HEK293 (cell line): ENCODE data around the gene FAM199X.

Source experiments
- EGR2 ChIP-seq: fragments of 450-650 bp; formaldehyde crosslinking; IDR thresholded peaks from 2 replicates; pipeline ENCODE4 v1.5.1; 2016; ENCODE audit warnings: low read depth, missing biosample characterization, missing genetic modification characterization
- GLI2 ChIP-seq: fragments of 450-650 bp; formaldehyde crosslinking; IDR thresholded peaks from 2 replicates; pipeline ENCODE4; 2017; ENCODE audit warnings: missing biosample characterization, missing genetic modification characterization, low read depth, borderline replicate concordance
- GLIS1 ChIP-seq: fragments of 450-650 bp; formaldehyde crosslinking; IDR thresholded peaks from 2 replicates; pipeline ENCODE4 v1.5.1; 2016; ENCODE audit warnings: missing biosample characterization, missing genetic modification characterization
- INSM2 ChIP-seq: fragments of 450-650 bp; formaldehyde crosslinking; IDR thresholded peaks from 2 replicates; pipeline ENCODE4 v1.5.1; 2016; ENCODE audit warnings: missing biosample characterization, missing genetic modification characterization
- KLF1 ChIP-seq: fragments of 450-650 bp; formaldehyde crosslinking; IDR thresholded peaks from 2 replicates; pipeline ENCODE4 v1.5.1; 2016; ENCODE audit warnings: missing biosample characterization, missing genetic modification characterization
- MYNN ChIP-seq: fragments of 450-650 bp; formaldehyde crosslinking; IDR thresholded peaks from 2 replicates; pipeline ENCODE4 v1.5.1; 2016; ENCODE audit warnings: missing biosample characterization, missing genetic modification characterization, borderline replicate concordance
- PRDM1 ChIP-seq: fragments of 450-650 bp; formaldehyde crosslinking; IDR thresholded peaks from 2 replicates; pipeline ENCODE4; 2016; ENCODE audit warnings: missing biosample characterization, missing genetic modification characterization
- REPIN1 ChIP-seq: fragments of 450-650 bp; formaldehyde crosslinking; IDR thresholded peaks from 2 replicates; pipeline ENCODE4 v1.5.1; 2017; ENCODE audit warnings: missing biosample characterization, missing genetic modification characterization, low read depth
- YY1 ChIP-seq: fragments of 450-650 bp; formaldehyde crosslinking; IDR thresholded peaks from 2 replicates; pipeline ENCODE4 v1.5.1; 2018; ENCODE audit warnings: missing biosample characterization, missing genetic modification characterization
- ZBTB20 ChIP-seq: fragments of 450-650 bp; formaldehyde crosslinking; IDR thresholded peaks from 2 replicates; pipeline ENCODE4 v1.5.1; 2016; ENCODE audit warnings: missing biosample characterization, missing genetic modification characterization
- ZBTB7A ChIP-seq: fragments of 450-650 bp; formaldehyde crosslinking; IDR thresholded peaks from 2 replicates; pipeline ENCODE4 v1.5.1; 2016; ENCODE audit warnings: low read depth, missing biosample characterization, missing genetic modification characterization
- ZBTB8A ChIP-seq: fragments of 450-650 bp; formaldehyde crosslinking; IDR thresholded peaks from 2 replicates; pipeline ENCODE4 v1.5.1; 2016; ENCODE audit warnings: missing biosample characterization, missing genetic modification characterization
- ZFP3 ChIP-seq: fragments of 450-650 bp; formaldehyde crosslinking; IDR thresholded peaks from 2 replicates; pipeline ENCODE4 v1.5.1; 2016; ENCODE audit warnings: low read depth, missing biosample characterization, missing genetic modification characterization
- ZNF223 ChIP-seq: fragments of 450-650 bp; formaldehyde crosslinking; IDR thresholded peaks from 2 replicates; pipeline ENCODE4 v1.5.1; 2016; ENCODE audit warnings: missing biosample characterization, missing genetic modification characterization
- ZNF324 ChIP-seq: fragments of 450-650 bp; formaldehyde crosslinking; IDR thresholded peaks from 2 replicates; pipeline ENCODE4 v1.5.1; 2016; ENCODE audit warnings: missing biosample characterization, missing genetic modification characterization
- ZNF404 ChIP-seq: fragments of 450-650 bp; formaldehyde crosslinking; IDR thresholded peaks from 2 replicates; pipeline ENCODE4 v1.5.1; 2017; ENCODE audit warnings: missing biosample characterization, missing genetic modification characterization
- ZNF510 ChIP-seq: fragments of 450-650 bp; formaldehyde crosslinking; IDR thresholded peaks from 2 replicates; pipeline ENCODE4 v1.5.1; 2018; ENCODE audit warnings: mild to moderate bottlenecking, missing genetic modification characterization, missing biosample characterization; ENCODE audit not compliant: insufficient replicate concordance
- ZNF513 ChIP-seq: fragments of 450-650 bp; IDR thresholded peaks from 2 replicates; pipeline ENCODE4 v1.5.1; 2018; ENCODE audit warnings: missing biosample characterization, missing genetic modification characterization
- ZNF514 ChIP-seq: fragments of 450-650 bp; formaldehyde crosslinking; IDR thresholded peaks from 2 replicates; pipeline ENCODE4 v1.5.1; 2016; ENCODE audit warnings: missing biosample characterization, missing genetic modification characterization
- ZNF521 ChIP-seq: fragments of 450-650 bp; formaldehyde crosslinking; IDR thresholded peaks from 2 replicates; pipeline ENCODE4 v1.5.1; 2017; ENCODE audit warnings: missing biosample characterization, mild to moderate bottlenecking, missing genetic modification characterization
- ZNF544 ChIP-seq: fragments of 450-650 bp; formaldehyde crosslinking; IDR thresholded peaks from 2 replicates; pipeline ENCODE4 v1.5.0; 2017; ENCODE audit warnings: missing biosample characterization, missing genetic modification characterization
- ZNF558 ChIP-seq: fragments of 450-650 bp; formaldehyde crosslinking; IDR thresholded peaks from 2 replicates; pipeline ENCODE4 v1.5.1; 2016; ENCODE audit warnings: missing biosample characterization, missing genetic modification characterization
- ZNF600 ChIP-seq: fragments of 450-650 bp; formaldehyde crosslinking; IDR thresholded peaks from 2 replicates; pipeline ENCODE4 v1.5.1; 2016; ENCODE audit warnings: missing biosample characterization, missing genetic modification characterization
- ZNF624 ChIP-seq: fragments of 450-650 bp; formaldehyde crosslinking; IDR thresholded peaks from 2 replicates; pipeline ENCODE4 v1.5.1; 2017; ENCODE audit warnings: missing biosample characterization, missing genetic modification characterization
- ZNF658 ChIP-seq: fragments of 450-650 bp; formaldehyde crosslinking; IDR thresholded peaks from 2 replicates; pipeline ENCODE4; 2016; ENCODE audit warnings: missing biosample characterization, missing genetic modification characterization
- ZNF837 ChIP-seq: fragments of 450-650 bp; formaldehyde crosslinking; IDR thresholded peaks from 2 replicates; pipeline ENCODE4 v1.5.1; 2016; ENCODE audit warnings: missing biosample characterization, missing genetic modification characterization
- TF ChIP-seq, protein P1 (sequence below): fragments of 450-650 bp; formaldehyde crosslinking; IDR thresholded peaks from 2 replicates; pipeline ENCODE4 v1.5.1; 2016; ENCODE audit warnings: missing biosample characterization, missing genetic modification characterization
- TF ChIP-seq, protein P2 (sequence below): fragments of 450-650 bp; formaldehyde crosslinking; IDR thresholded peaks from 2 replicates; pipeline ENCODE4 v1.5.1; 2016; ENCODE audit warnings: missing biosample characterization, missing genetic modification characterization
- TF ChIP-seq, protein P3 (sequence below): fragments of 450-650 bp; formaldehyde crosslinking; IDR thresholded peaks from 2 replicates; pipeline ENCODE4 v1.5.1; 2016; ENCODE audit warnings: missing biosample characterization, missing genetic modification characterization, borderline replicate concordance

FAM199X gene

DNA sequence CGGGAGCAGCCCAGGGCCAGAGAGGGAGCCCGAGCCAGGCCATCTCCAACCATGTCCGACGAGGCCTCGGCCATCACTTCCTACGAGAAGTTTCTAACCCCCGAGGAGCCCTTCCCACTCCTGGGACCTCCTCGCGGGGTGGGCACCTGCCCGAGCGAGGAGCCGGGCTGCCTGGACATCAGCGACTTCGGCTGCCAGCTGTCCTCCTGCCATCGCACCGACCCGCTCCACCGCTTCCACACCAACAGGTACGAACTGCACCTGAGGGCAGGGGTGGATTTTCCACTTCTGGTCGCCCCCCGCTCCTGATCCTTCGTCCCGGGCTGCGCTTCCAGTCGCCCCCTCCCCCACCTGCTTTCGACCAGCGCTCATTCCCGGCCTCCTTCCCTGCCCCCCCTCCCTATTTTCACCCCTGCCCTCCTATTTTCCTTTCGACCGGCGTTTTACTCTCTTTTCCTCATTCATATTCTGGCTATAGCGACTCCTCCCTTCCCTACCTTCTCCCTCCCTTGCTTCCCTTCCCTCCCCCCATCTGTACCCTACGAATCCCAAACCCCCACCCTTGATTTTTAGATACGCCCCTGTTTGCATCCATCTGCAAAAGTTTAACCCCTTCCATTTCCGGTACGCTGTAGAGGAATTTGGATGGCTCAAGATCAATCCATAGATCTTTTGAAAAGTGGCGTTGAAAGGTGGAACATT, 633 bp downstream of the FAM199X start (continued):
- no peak for TF ChIP-seq EGR2 (tag by site-specific recombination)
- no peak for TF ChIP-seq GLIS1
- TF ChIP-seq ZNF544: no peak
- no peak for TF ChIP-seq KLF1 (tag by site-specific recombination)
- no peak for TF ChIP-seq ZBTB8A
- no peak for TF ChIP-seq ZBTB7A (tag by site-specific recombination)
- TF ChIP-seq, protein P1, sequence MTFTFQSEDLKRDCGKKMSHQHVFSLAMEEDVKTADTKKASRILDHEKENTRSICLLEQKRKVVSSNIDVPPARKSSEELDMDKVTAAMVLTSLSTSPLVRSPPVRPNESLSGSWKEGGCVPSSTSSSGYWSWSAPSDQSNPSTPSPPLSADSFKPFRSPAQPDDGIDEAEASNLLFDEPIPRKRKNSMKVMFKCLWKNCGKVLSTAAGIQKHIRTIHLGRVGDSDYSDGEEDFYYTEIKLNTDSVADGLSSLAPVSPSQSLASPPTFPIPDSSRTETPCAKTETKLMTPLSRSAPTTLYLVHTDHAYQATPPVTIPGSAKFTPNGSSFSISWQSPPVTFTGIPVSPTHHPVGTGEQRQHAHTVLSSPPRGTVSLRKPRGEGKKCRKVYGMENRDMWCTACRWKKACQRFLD (tag by site-specific recombination): no peak
- 0 out of 2 replicates have a peak, but pooled peaks have one; percentile 34 for TF ChIP-seq INSM2 (tag by site-specific recombination)
- TF ChIP-seq, protein P2, sequence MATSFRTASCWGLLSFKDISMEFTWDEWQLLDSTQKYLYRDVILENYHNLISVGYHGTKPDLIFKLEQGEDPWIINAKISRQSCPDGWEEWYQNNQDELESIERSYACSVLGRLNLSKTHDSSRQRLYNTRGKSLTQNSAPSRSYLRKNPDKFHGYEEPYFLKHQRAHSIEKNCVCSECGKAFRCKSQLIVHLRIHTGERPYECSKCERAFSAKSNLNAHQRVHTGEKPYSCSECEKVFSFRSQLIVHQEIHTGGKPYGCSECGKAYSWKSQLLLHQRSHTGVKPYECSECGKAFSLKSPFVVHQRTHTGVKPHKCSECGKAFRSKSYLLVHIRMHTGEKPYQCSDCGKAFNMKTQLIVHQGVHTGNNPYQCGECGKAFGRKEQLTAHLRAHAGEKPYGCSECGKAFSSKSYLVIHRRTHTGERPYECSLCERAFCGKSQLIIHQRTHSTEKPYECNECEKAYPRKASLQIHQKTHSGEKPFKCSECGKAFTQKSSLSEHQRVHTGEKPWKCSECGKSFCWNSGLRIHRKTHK (tag by site-specific recombination): no peak
- no peak for TF ChIP-seq ZNF600 (tag by site-specific recombination)
- no peak for TF ChIP-seq ZNF624
- 0 out of 2 replicates have a peak, but pooled peaks have one; percentile 23 for TF ChIP-seq MYNN (tag by site-specific recombination)
- TF ChIP-seq ZNF404 (tag by site-specific recombination): no peak
- no peak for TF ChIP-seq ZNF558 (tag by site-specific recombination)
- no peak for TF ChIP-seq ZNF521 (tag by site-specific recombination)
- TF ChIP-seq ZNF324 (tag by site-specific recombination): no peak
- no peak for TF ChIP-seq REPIN1 (tag by site-specific recombination)
- no peak for TF ChIP-seq ZFP3 (tag by site-specific recombination)
- TF ChIP-seq ZNF514 (tag by site-specific recombination): no peak
- TF ChIP-seq YY1 (tag by site-specific recombination): no peak
- TF ChIP-seq ZNF658: no peak
- TF ChIP-seq ZNF837 (tag by site-specific recombination): no peak
- TF ChIP-seq PRDM1 (tag by site-specific recombination): peak; percentile 68; the same call in 1 of the 2 replicates
- TF ChIP-seq ZBTB20 (tag by site-specific recombination): peak; percentile 65; the same call in 1 of the 2 replicates
- TF ChIP-seq, protein P3, sequence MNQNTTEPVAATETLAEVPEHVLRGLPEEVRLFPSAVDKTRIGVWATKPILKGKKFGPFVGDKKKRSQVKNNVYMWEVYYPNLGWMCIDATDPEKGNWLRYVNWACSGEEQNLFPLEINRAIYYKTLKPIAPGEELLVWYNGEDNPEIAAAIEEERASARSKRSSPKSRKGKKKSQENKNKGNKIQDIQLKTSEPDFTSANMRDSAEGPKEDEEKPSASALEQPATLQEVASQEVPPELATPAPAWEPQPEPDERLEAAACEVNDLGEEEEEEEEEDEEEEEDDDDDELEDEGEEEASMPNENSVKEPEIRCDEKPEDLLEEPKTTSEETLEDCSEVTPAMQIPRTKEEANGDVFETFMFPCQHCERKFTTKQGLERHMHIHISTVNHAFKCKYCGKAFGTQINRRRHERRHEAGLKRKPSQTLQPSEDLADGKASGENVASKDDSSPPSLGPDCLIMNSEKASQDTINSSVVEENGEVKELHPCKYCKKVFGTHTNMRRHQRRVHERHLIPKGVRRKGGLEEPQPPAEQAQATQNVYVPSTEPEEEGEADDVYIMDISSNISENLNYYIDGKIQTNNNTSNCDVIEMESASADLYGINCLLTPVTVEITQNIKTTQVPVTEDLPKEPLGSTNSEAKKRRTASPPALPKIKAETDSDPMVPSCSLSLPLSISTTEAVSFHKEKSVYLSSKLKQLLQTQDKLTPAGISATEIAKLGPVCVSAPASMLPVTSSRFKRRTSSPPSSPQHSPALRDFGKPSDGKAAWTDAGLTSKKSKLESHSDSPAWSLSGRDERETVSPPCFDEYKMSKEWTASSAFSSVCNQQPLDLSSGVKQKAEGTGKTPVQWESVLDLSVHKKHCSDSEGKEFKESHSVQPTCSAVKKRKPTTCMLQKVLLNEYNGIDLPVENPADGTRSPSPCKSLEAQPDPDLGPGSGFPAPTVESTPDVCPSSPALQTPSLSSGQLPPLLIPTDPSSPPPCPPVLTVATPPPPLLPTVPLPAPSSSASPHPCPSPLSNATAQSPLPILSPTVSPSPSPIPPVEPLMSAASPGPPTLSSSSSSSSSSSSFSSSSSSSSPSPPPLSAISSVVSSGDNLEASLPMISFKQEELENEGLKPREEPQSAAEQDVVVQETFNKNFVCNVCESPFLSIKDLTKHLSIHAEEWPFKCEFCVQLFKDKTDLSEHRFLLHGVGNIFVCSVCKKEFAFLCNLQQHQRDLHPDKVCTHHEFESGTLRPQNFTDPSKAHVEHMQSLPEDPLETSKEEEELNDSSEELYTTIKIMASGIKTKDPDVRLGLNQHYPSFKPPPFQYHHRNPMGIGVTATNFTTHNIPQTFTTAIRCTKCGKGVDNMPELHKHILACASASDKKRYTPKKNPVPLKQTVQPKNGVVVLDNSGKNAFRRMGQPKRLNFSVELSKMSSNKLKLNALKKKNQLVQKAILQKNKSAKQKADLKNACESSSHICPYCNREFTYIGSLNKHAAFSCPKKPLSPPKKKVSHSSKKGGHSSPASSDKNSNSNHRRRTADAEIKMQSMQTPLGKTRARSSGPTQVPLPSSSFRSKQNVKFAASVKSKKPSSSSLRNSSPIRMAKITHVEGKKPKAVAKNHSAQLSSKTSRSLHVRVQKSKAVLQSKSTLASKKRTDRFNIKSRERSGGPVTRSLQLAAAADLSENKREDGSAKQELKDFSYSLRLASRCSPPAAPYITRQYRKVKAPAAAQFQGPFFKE: no peak
- TF ChIP-seq GLI2 (tag by site-specific recombination): no peak
- no peak for TF ChIP-seq ZNF513 (tag by site-specific recombination)
- no peak for TF ChIP-seq ZNF223
- TF ChIP-seq ZNF510: no peak
